DOHH2 (cell line): ENCODE results near the gene CCL5.

Experiments
- H3F3A ChIP-seq: fragments of 200-600 bp; sonication (generic), shearing (Covaris generic); 2 replicates; pipeline ENCODE4 v1.6.0; 2016; ENCODE audit warnings: antibody characterized with exemption, mild to moderate bottlenecking; ENCODE audit not compliant: control insufficient read depth, insufficient read depth
- H3K27ac ChIP-seq: fragments of 200-600 bp; sonication (generic); 2 replicates; pipeline ENCODE4 v1.5.1; 2014; ENCODE audit warnings: low read depth, mild to moderate bottlenecking, low read length, moderate library complexity
- H3K27me3 ChIP-seq: fragments of 200-600 bp; sonication (generic); 2 replicates; pipeline ENCODE4 v1.6.1; 2014; ENCODE audit warnings: mild to moderate bottlenecking, low read length, mixed read lengths; ENCODE audit not compliant: control insufficient read depth
- H3K36me3 ChIP-seq: fragments of 200-600 bp; sonication (generic); 2 replicates; pipeline ENCODE4 v1.6.1; 2014; ENCODE audit warnings: mild to moderate bottlenecking, low read length, moderate library complexity, mixed read lengths; ENCODE audit not compliant: control insufficient read depth
- H3K4me1 ChIP-seq: fragments of 200-600 bp; sonication (generic); 2 replicates; pipeline ENCODE4 v1.6.1; 2014; ENCODE audit warnings: mild to moderate bottlenecking, low read length, mixed read lengths; ENCODE audit not compliant: control insufficient read depth
- H3K4me2 ChIP-seq: fragments of 200-600 bp; sonication (generic); 2 replicates; pipeline ENCODE4 v1.6.0; 2014; ENCODE audit warnings: mild to moderate bottlenecking, low read length, moderate library complexity
- H3K4me3 ChIP-seq: fragments of 200-600 bp; sonication (generic); 2 replicates; pipeline ENCODE4 v1.5.1; 2014; ENCODE audit warnings: mild to moderate bottlenecking, low read length, mixed read lengths
- H3K79me2 ChIP-seq: fragments of 200-600 bp; sonication (generic); 2 replicates; pipeline ENCODE4 v1.6.1; 2014; ENCODE audit warnings: mild to moderate bottlenecking, low read length, mixed read lengths; ENCODE audit not compliant: control insufficient read depth
- H3K9me2 ChIP-seq: fragments of 200-600 bp; sonication (generic); replicated peaks from 2 replicates; pipeline ENCODE4 v1.6.1; 2014; ENCODE audit warnings: mild to moderate bottlenecking, low read length, mixed read lengths; ENCODE audit not compliant: control insufficient read depth
- H3K9me3 ChIP-seq: fragments of 200-600 bp; sonication (generic); 2 replicates; pipeline ENCODE4 v1.6.1; 2014; ENCODE audit warnings: antibody characterized with exemption, low read length, mixed read lengths; ENCODE audit not compliant: control insufficient read depth, insufficient read depth
- H4K20me1 ChIP-seq: fragments of 200-600 bp; sonication (generic); 2 replicates; pipeline ENCODE4 v1.6.0; 2014; ENCODE audit warnings: low read depth, mild to moderate bottlenecking, antibody characterized with exemption, low read length, moderate library complexity; ENCODE audit not compliant: control insufficient read depth, insufficient read depth
- EZH2phosphoT487 ChIP-seq: fragments of 200-600 bp; sonication (generic); IDR thresholded peaks from 2 replicates; pipeline ENCODE4 v1.6.1; 2017; ENCODE audit warnings: borderline replicate concordance, mild to moderate bottlenecking, antibody characterized with exemption, low read length, moderate library complexity, mixed read lengths
- TF ChIP-seq, protein P1 (sequence below): fragments of 200-600 bp; sonication (generic); IDR thresholded peaks from one replicate; pipeline ENCODE4 v1.5.1; 2014; ENCODE audit warnings: antibody characterized with exemption, mild to moderate bottlenecking, low read depth, low read length; ENCODE audit not compliant: poor library complexity, severe bottlenecking

CCL5 gene

DNA sequence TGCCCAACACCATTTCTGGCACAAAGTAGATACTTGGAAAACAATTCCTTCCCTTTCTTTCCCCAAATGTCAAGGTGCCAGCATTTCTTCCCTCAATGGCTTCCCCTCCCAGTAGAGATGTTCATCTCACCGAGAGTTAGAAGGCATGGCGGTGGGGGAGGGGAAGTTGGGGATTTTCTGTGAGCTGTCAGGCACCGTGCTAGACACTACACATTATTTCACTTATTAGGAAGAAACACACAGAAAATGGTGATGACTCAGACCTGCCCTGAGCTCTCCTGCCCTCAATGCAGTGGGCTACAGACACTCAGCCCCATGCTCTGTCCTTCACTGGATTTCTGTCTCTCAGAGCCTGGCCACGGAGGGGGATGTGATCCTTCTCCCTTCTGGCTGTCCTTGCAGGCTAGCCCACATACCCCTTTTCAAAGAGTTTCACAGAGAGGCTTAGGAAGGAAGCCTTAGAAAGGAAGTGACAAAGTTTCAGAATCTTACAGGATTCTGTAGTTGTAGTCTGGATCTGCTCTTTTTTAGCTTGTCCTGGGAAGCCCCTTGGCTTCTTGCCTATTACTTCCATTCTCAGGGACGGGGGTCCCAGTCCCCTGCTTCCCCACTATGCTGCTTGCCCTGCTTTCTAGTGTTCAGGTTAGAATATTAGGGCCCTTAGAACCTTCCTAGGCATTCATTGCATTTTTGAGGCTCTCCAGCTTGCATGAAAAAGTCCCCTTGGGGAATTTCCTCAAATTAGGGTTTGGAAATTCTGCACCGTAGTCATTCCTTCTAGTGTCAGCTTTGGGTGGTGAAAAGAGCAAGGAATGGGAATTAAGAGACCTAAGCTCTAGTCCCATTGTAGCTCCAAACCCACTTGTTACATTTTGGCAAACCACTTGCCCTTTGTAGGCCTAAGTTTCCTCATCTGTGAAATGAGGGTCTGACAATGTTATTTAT lies 12.2 kb upstream of the CCL5 start:
- H3K4me2 ChIP-seq: no peak overlapping the region
- H3K27ac ChIP-seq: no peak overlapping the region
- no peak overlapping the region for H3K4me3 ChIP-seq
- H3K79me2 ChIP-seq: no peaks in the 10 kb centered on the region
- TF ChIP-seq, protein P1, sequence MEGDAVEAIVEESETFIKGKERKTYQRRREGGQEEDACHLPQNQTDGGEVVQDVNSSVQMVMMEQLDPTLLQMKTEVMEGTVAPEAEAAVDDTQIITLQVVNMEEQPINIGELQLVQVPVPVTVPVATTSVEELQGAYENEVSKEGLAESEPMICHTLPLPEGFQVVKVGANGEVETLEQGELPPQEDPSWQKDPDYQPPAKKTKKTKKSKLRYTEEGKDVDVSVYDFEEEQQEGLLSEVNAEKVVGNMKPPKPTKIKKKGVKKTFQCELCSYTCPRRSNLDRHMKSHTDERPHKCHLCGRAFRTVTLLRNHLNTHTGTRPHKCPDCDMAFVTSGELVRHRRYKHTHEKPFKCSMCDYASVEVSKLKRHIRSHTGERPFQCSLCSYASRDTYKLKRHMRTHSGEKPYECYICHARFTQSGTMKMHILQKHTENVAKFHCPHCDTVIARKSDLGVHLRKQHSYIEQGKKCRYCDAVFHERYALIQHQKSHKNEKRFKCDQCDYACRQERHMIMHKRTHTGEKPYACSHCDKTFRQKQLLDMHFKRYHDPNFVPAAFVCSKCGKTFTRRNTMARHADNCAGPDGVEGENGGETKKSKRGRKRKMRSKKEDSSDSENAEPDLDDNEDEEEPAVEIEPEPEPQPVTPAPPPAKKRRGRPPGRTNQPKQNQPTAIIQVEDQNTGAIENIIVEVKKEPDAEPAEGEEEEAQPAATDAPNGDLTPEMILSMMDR: no peak
- TF ChIP-seq EZH2phosphoT487: no peak
- no peaks in the 10 kb centered on the region for H3K9me3 ChIP-seq
- peaks cover 2% of the 10 kb centered on the region; the same call in 1 of the 2 replicates for H4K20me1 ChIP-seq
- H3F3A ChIP-seq: no peaks in the 10 kb centered on the region
- H3K9me2 ChIP-seq: no peaks in the 10 kb centered on the region
- H3K4me1 ChIP-seq: no peaks in the 10 kb centered on the region
- no peaks in the 10 kb centered on the region for H3K27me3 ChIP-seq
- no peaks in the 10 kb centered on the region for H3K36me3 ChIP-seq

DNA sequence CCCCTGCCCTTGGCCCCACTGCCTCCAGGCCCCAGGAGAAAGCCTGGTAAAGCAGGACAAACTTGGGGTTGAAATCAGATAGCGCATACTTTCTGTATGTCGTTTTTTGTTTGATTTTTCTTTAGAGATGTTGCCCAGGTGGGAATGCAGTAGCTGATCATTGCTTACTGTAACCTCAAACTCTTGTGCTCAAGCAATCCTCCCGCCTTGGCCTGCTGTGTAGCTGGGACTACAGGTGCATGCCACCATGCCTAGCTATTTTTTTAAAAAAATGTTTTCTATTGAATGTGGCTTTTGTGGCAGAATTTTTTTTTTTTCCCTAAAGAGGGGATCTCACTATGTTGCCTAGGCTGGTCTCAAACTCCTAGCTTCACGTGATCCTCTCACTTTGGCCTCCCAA lies 11.1 kb upstream of the CCL5 start:
- Histone ChIP-seq H3K4me1 (no peaks in the 10 kb centered on the region), H3K9me2 (no peaks in the 10 kb centered on the region), H3K9me3 (no peaks in the 10 kb centered on the region), H3F3A (no peaks in the 10 kb centered on the region), H4K20me1 (peaks cover 2% of the 10 kb centered on the region; the same call in 1 of the 2 replicates), H3K79me2 (no peaks in the 10 kb centered on the region), H3K36me3 (no peaks in the 10 kb centered on the region), H3K4me2 (no peak overlapping the region), H3K27me3 (no peaks in the 10 kb centered on the region), H3K4me3 (no peak overlapping the region), H3K27ac (no peak overlapping the region)
- TF ChIP-seq, protein P1: no peak
- TF ChIP-seq EZH2phosphoT487: no peak

DNA sequence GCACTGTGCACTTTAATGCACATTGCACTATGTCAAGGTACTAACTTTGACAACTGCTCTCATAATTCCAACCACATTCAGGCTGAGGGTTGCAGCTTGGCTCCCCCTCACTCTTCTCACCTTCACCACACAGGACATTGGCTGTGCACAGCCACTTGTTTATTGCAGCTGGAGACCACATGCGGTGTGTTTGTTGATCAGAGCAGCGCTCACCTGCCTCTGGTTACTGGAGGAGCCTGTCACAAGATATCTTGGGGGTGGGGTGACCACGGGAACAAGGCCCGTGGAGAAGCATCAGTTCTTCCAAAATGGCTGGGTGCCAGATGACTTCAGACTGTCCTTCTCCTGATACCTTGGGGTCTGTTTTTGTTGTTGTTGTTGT lies 10.6 kb upstream of the CCL5 start:
- TF ChIP-seq, protein P1: no peak
- no peak for TF ChIP-seq EZH2phosphoT487
- no peaks in the 10 kb centered on the region for H3K4me1 ChIP-seq
- no peaks in the 10 kb centered on the region for H3K36me3 ChIP-seq
- H3K79me2 ChIP-seq: no peaks in the 10 kb centered on the region
- peaks cover 2% of the 10 kb centered on the region; the same call in 1 of the 2 replicates for H4K20me1 ChIP-seq
- H3K27me3 ChIP-seq: no peaks in the 10 kb centered on the region
- no peak overlapping the region for H3K4me2 ChIP-seq
- no peak overlapping the region for H3K4me3 ChIP-seq
- no peaks in the 10 kb centered on the region for H3F3A ChIP-seq
- no peaks in the 10 kb centered on the region for H3K9me2 ChIP-seq
- H3K27ac ChIP-seq: no peak overlapping the region
- H3K9me3 ChIP-seq: no peaks in the 10 kb centered on the region
